Mucosa of rectum (tissue), 2 donors: ENCODE data around the gene VGLL1.

ENCODE experiments used
- H3K27ac ChIP-seq, 2 donors: one replicate each; pipeline ENCODE4 v1.7.0; 2013; ENCODE audit warnings: inconsistent platforms in 2 of 2, low read depth in 2 of 2, low read length in 2 of 2
- H3K27me3 ChIP-seq, 2 donors: one replicate each; pipeline ENCODE4 v1.7.0; 2013; ENCODE audit warnings: low read length in 2 of 2; ENCODE audit not compliant: control insufficient read depth in 2 of 2, insufficient read depth in 2 of 2
- H3K36me3 ChIP-seq, 2 donors: one replicate each; pipeline ENCODE4 v1.7.0; 2013; ENCODE audit warnings: low read length in 2 of 2; ENCODE audit not compliant: control insufficient read depth in 2 of 2, insufficient read depth in 2 of 2
- H3K4me1 ChIP-seq, 2 donors: one replicate each; pipeline ENCODE4 v1.7.0; 2013; ENCODE audit warnings: low read length in 2 of 2, mild to moderate bottlenecking in 1 of 2; ENCODE audit not compliant: control insufficient read depth in 2 of 2, insufficient read depth in 2 of 2
- H3K4me3 ChIP-seq, 2 donors: one replicate each; pipeline ENCODE4 v1.7.0; 2013; ENCODE audit warnings: low read length in 2 of 2
- H3K9ac ChIP-seq, 2 donors: one replicate each; pipeline ENCODE4 v1.7.0; 2013; ENCODE audit warnings: low read length in 2 of 2, low read depth in 1 of 2, mild to moderate bottlenecking in 1 of 2
- H3K9me3 ChIP-seq, 2 donors: one replicate each; pipeline ENCODE4 v1.7.0; 2013; ENCODE audit warnings: low read length in 2 of 2; ENCODE audit not compliant: control insufficient read depth in 2 of 2
- donor health status: healthy.
- donor health status: Normal muscosa, but diverticular disease.

Gene VGLL1

GRCh38 chrX:136586386-136586785 is 54.4 kb downstream of the VGLL1 start:
- no peak overlapping the region for H3K27ac ChIP-seq

GRCh38 chrX:136587532-136587931 is 55.5 kb downstream of the VGLL1 start:
- Histone ChIP-seq H3K9me3 (no peaks in the 10 kb centered on the region), H3K4me1 (no peaks in the 10 kb centered on the region), H3K4me3 (no peak overlapping the region), H3K9ac (no peak overlapping the region), H3K36me3 (no peaks in the 10 kb centered on the region), H3K27me3 (no peaks in the 10 kb centered on the region), H3K27ac (no peak overlapping the region)

More at GRCh38 chrX:136586386-136586785, 54.4 kb downstream of the VGLL1 start:
- no peaks in the 10 kb centered on the region for H3K27me3 ChIP-seq
- H3K9me3 ChIP-seq = no peaks in the 10 kb centered on the region
- H3K9ac ChIP-seq = no peak overlapping the region
- H3K36me3 ChIP-seq = no peaks in the 10 kb centered on the region
- no peak overlapping the region for H3K4me3 ChIP-seq
- no peaks in the 10 kb centered on the region for H3K4me1 ChIP-seq

- Histone ChIP-seq H3K36me3 (no peaks in the 10 kb centered on the region), H3K4me3 (no peak overlapping the region), H3K9ac (no peak overlapping the region), H3K4me1 (no peaks in the 10 kb centered on the region), H3K9me3 (no peaks in the 10 kb centered on the region), H3K27ac (no peak overlapping the region), H3K27me3 (no peaks in the 10 kb centered on the region)
Measured at GRCh38 chrX:136588036-136588435, 56.0 kb downstream of the VGLL1 start.

- Histone ChIP-seq H3K4me3 (no peak overlapping the region), H3K4me1 (no peaks in the 10 kb centered on the region), H3K9me3 (no peaks in the 10 kb centered on the region), H3K27ac (no peak overlapping the region), H3K36me3 (no peaks in the 10 kb centered on the region), H3K27me3 (peaks cover 0 to 2% of the 10 kb centered on the region in 2 donors), H3K9ac (no peak overlapping the region)
Measured at GRCh38 chrX:136589966-136590365, 58.0 kb downstream of the VGLL1 start.

GRCh38 chrX:136597356-136597755 is 65.3 kb downstream of the VGLL1 start:
- Histone ChIP-seq H3K9ac (no peak overlapping the region), H3K4me3 (no peak overlapping the region), H3K27ac (no peak overlapping the region), H3K36me3 (no peaks in the 10 kb centered on the region), H3K27me3 (peaks cover 0 to 2% of the 10 kb centered on the region in 2 donors), H3K4me1 (no peaks in the 10 kb centered on the region), H3K9me3 (no peaks in the 10 kb centered on the region)

GRCh38 chrX:136597954-136598353 is 65.9 kb downstream of the VGLL1 start:
- Histone ChIP-seq H3K36me3 (no peaks in the 10 kb centered on the region), H3K27ac (no peak overlapping the region), H3K9me3 (no peaks in the 10 kb centered on the region), H3K4me3 (no peak overlapping the region), H3K9ac (no peak overlapping the region), H3K27me3 (peaks cover 0 to 2% of the 10 kb centered on the region in 2 donors), H3K4me1 (no peaks in the 10 kb centered on the region)

- no peak overlapping the region for H3K9ac ChIP-seq
- H3K4me1 ChIP-seq = no peaks in the 10 kb centered on the region
- no peaks in the 10 kb centered on the region for H3K27me3 ChIP-seq
- no peak overlapping the region for H3K27ac ChIP-seq
- no peaks in the 10 kb centered on the region for H3K9me3 ChIP-seq
- no peak overlapping the region for H3K4me3 ChIP-seq
- no peaks in the 10 kb centered on the region for H3K36me3 ChIP-seq
Measured at GRCh38 chrX:136598631-136599030, 66.6 kb downstream of the VGLL1 start.

GRCh38 chrX:136600059-136600458 is 68.0 kb downstream of the VGLL1 start:
- H3K27me3 ChIP-seq = no peaks in the 10 kb centered on the region
- no peaks in the 10 kb centered on the region for H3K36me3 ChIP-seq
- H3K4me1 ChIP-seq = no peaks in the 10 kb centered on the region
- H3K4me3 ChIP-seq = no peak overlapping the region
- no peak overlapping the region for H3K9ac ChIP-seq
- H3K27ac ChIP-seq = no peak overlapping the region
- no peaks in the 10 kb centered on the region for H3K9me3 ChIP-seq
